Right ventricle myocardium inferior (tissue), 1 donor: ENCODE measurements around the gene EDEM3. TPM values are rescaled to one million over a fixed set of nuclear protein-coding genes. Genes with fewer than 3 reads are reported as not detected.
"Not testable (repeated sequence)": the region's sequence is repeated elsewhere in the genome, so short reads cannot be mapped to it uniquely, and the experiment has no call there.

Experiments
- ATAC-seq: fragments of 200-7000 bp; cut with Tn5 transposase; one replicate; pipeline ENCODE4 v1.9.1; 2020; ENCODE audit warnings: mild to moderate bottlenecking, moderate library complexity
- DNase-seq: peaks from one replicate; pipeline ENCODE4 v3.0.0; 2021; ENCODE audit errors: missing footprints
- intact Hi-C: fragments of 100-400 bp; cut with DNase I; formaldehyde crosslinking; loops from one replicate; pipeline ENCODE4 v1.11.0; 2022
- long read RNA-seq: library from polyadenylated mRNA; unstranded; transcript quantifications from one replicate; pipeline ENCODE4 v2.0.0, GENCODE V29; 2021
- total RNA-seq: library from RNA; stranded (reverse); fragmentation: NEBNext Ultra II Directional; extraction: Animal tissue kit (Norgen Biotek cat#: 25700); gene quantifications from one replicate; pipeline ENCODE4 v1.2.1, GENCODE V29; 2021
- donor health status: DM: no; HTN: yes; CAD: no; lungs with severe emphysema.

The EDEM3 gene
- total RNA-seq, result 15.3 TPM
- long read RNA-seq, full-length matches to known transcripts, result 3 of 8 reads
- long read RNA-seq, partial matches to known transcripts, result 2 of 8 reads
- long read RNA-seq, other reads (novel, unspliced or antisense), result 3 of 8 reads

- DNase-seq (peak; percentile 99), ATAC-seq (peak; percentile 99)
- intact Hi-C loops, result loop anchor here (5.0 kb wide), 1 partner anchor 403 kb away; the partner anchor contains the start of genes SWT1 and TRMT1L
Measured at GRCh38 chr1:184754476-184755225, at the start of gene EDEM3. Gene EDEM3, minus strand, starts transcription at chr1:184754858. Its CDS starts 212 bp downstream, at chr1:184754646.

GRCh38 chr1:184804220-184804619 lies 49.6 kb upstream of the EDEM3 start:
- DNase-seq (no peak), ATAC-seq (no peak)
- intact Hi-C loops, result loop anchor here (10.0 kb wide), 1 partner anchor 351 kb away; the partner anchor contains the start of genes SWT1 and TRMT1L

- DNase-seq (no peak), ATAC-seq (no peak)
- intact Hi-C loops, result loop anchor here (10.0 kb wide), 1 partner anchor 352 kb away; the partner anchor contains the start of genes SWT1 and TRMT1L
Measured at GRCh38 chr1:184803180-184803492, 48.5 kb upstream of the EDEM3 start.

GRCh38 chr1:184802354-184803179 lies 47.9 kb upstream of the EDEM3 start:
- intact Hi-C loops, result loop anchor here (10.0 kb wide), 1 partner anchor 352 kb away; the partner anchor contains the start of genes SWT1 and TRMT1L

GRCh38 chr1:184801503-184801902 lies 46.8 kb upstream of the EDEM3 start:
- DNase-seq, result no peak
- no peak for ATAC-seq
- intact Hi-C loops, result loop anchor here (10.0 kb wide), 1 partner anchor 353 kb away; the partner anchor contains the start of genes SWT1 and TRMT1L

More at GRCh38 chr1:184802354-184803179, 47.9 kb upstream of the EDEM3 start:
- ATAC-seq (no peak), DNase-seq (no peak)

- intact Hi-C loops, result loop anchor here (10.0 kb wide), 1 partner anchor 354 kb away; the partner anchor contains the start of genes SWT1 and TRMT1L
- ATAC-seq (no peak), DNase-seq (no peak)
Measured at GRCh38 chr1:184800876-184801275, 46.2 kb upstream of the EDEM3 start.

- intact Hi-C loops, result no loop called here
- no peak for ATAC-seq
- no peak for DNase-seq
Measured at GRCh38 chr1:184793967-184794366, 39.3 kb upstream of the EDEM3 start.

- DNase-seq (peak; percentile 86), ATAC-seq (peak; percentile 93)
- intact Hi-C loops, result no loop called here
Measured at GRCh38 chr1:184792450-184792969, 37.9 kb upstream of the EDEM3 start.

- DNase-seq, result no peak
- no peak for ATAC-seq
- intact Hi-C loops, result no loop called here
Measured at GRCh38 chr1:184791550-184791900, 36.9 kb upstream of the EDEM3 start.

GRCh38 chr1:184790642-184791549 lies 36.2 kb upstream of the EDEM3 start:
- DNase-seq, result no peak
- intact Hi-C loops, result no loop called here
- ATAC-seq, result no peak

- intact Hi-C loops, result no loop called here
- ATAC-seq, result no peak
- no peak for DNase-seq
Measured at GRCh38 chr1:184789884-184790283, 35.2 kb upstream of the EDEM3 start.

- ATAC-seq, result no peak
- no peak for DNase-seq
- intact Hi-C loops, result no loop called here
Measured at GRCh38 chr1:184788970-184789369, 34.3 kb upstream of the EDEM3 start.

GRCh38 chr1:184785529-184785928 lies 30.9 kb upstream of the EDEM3 start:
- no peak for DNase-seq
- intact Hi-C loops, result no loop called here
- no peak for ATAC-seq

- DNase-seq, intact Hi-C loops, ATAC-seq: not testable (repeated sequence)
Measured at GRCh38 chr1:184783723-184784122, 29.1 kb upstream of the EDEM3 start.

GRCh38 chr1:184781941-184782340 lies 27.3 kb upstream of the EDEM3 start:
- intact Hi-C loops, result no loop called here
- ATAC-seq (no peak), DNase-seq (no peak)

- intact Hi-C loops, result no loop called here
- DNase-seq, result no peak
- no peak for ATAC-seq
Measured at GRCh38 chr1:184775885-184776284, 21.2 kb upstream of the EDEM3 start.

GRCh38 chr1:184775329-184775728 lies 20.7 kb upstream of the EDEM3 start:
- ATAC-seq (no peak), DNase-seq (no peak)
- intact Hi-C loops, result no loop called here

GRCh38 chr1:184773762-184774320 lies 19.2 kb upstream of the EDEM3 start:
- DNase-seq (no peak), ATAC-seq (no peak)
- intact Hi-C loops, result no loop called here
